ENCODE results near the gene IL1R1.

IL1R1 gene

DNA sequence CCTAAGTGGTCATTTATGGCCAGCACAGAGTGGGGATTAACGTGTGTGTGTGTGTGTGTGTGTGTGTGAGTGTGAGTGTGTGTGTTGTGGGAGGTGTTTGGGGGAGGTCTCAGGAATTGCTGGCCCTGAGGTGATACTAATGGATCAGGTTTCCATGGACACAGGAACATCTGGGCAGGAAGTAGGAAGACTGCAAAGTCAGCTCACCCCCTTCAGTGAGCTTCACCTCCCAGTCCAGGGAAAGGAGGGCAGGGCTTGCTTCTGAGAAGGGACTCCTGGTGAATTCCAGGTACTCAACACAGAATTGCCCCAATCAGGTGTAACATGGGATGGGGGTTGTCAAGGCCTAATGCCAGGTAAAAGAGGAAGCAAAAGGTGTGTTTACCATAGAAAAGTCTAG, 30.3 kb upstream of the IL1R1 start:
- 81 to 83% methylated on average over 1 of the region's 1 CpG for WGBS, 2 experiments
- Histone ChIP-seq H3K27me3 (ENCODE audit: control insufficient read depth, insufficient read depth, low read length, poor library complexity, severe bottlenecking) (no peaks in the 10 kb centered on the region), H3K4me3 (ENCODE audit: insufficient read depth, low read depth, low read length) (no peak overlapping the region), H3K27ac (ENCODE audit: insufficient read depth, low read depth, low read length, poor library complexity, severe bottlenecking) (no peak overlapping the region), H3K9me3 (ENCODE audit: control insufficient read depth, low read length) (no peaks in the 10 kb centered on the region), H3K4me1 (ENCODE audit: control insufficient read depth, insufficient read depth, low read length) (peaks cover 3% of the 10 kb centered on the region), H3K36me3 (ENCODE audit: control insufficient read depth, insufficient read depth, low read length) (no peaks in the 10 kb centered on the region)

DNA sequence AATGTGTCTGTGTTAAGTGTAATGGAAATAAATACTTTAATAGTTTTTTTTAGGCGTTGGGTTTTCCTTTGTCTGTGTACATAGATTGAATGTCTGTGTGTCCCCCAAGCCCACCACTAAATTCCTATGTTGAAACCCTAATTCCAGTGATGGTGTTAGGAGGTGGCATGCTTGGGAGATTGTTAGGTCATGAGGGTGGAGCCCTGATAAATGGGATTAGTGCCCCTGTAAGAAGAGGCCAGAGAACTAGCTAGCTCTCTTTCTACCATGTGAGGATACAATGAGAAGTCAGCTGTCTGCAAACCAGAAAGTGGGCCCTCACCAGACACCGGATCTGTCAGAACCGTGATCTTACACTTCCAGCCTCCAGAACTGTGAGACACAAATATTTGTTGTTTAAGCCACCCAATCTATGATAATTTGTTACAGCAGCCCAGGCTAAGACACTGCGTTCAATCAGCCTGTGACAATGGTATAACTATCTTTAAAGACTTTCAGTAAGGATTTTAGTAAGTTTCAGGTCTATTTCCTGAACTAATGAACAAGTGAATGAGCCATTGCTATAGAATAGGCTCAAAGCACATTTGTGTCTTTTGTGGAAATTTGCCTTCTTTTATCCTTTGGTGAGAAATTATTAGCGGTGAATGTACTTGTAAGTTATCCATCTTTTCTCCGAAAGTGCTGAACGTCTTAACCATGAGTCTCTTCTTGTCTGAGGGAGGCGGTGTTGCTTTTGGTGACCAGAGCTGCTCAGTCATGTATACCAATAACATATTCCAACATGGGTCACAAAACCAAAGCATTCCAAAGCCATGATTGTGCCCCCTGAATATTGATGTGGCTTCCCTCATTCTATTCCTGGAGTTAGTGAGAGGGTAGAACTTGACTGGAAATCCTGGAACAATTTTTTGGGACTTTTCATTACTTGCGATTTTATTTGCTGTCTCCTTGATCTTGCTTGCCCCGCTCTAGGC, 29.6 kb upstream of the IL1R1 start:
- Histone ChIP-seq H3K27ac (ENCODE audit: insufficient read depth, low read depth, low read length, poor library complexity, severe bottlenecking) (no peak overlapping the region), H3K36me3 (ENCODE audit: control insufficient read depth, insufficient read depth, low read length) (no peaks in the 10 kb centered on the region)
- 94 to 96% methylated on average over 10 of the region's 10 CpGs for WGBS, 2 experiments

DNA sequence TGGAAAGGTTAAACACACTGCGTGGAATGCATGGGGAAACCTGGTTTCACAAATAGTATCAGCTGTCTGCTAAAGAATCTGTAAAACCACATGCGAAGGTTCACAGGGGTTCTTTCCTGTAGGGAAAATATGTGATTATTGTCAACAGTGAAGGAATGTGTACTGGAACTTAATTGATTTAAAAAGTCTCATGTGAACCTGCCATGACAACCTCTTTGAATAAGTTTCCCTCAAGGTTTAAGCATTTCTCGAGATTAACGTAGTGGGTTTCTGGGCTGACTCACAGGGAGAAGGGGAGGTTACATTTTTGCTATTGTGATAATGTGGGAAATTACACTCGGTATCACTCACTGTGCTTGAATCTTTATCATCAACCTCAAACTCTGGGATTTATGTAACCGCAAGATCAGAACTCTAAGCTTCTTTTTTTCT, 28.2 kb upstream of the IL1R1 start:
- WGBS, 2 experiments: 93 to 96% methylated on average over 4 to 6 of the region's 6 CpGs
- no peak overlapping the region for H3K27ac ChIP-seq (ENCODE audit: insufficient read depth, low read depth, low read length, poor library complexity, severe bottlenecking)
- no peaks in the 10 kb centered on the region for H3K9me3 ChIP-seq (ENCODE audit: control insufficient read depth, low read length)
- H3K36me3 ChIP-seq (ENCODE audit: control insufficient read depth, insufficient read depth, low read length): no peaks in the 10 kb centered on the region
- H3K4me3 ChIP-seq (ENCODE audit: insufficient read depth, low read depth, low read length): no peak overlapping the region
- no peaks in the 10 kb centered on the region for H3K27me3 ChIP-seq (ENCODE audit: control insufficient read depth, insufficient read depth, low read length, poor library complexity, severe bottlenecking)
- H3K4me1 ChIP-seq (ENCODE audit: control insufficient read depth, insufficient read depth, low read length): peaks cover 3% of the 10 kb centered on the region

More for the DNA sequence above, 29.6 kb upstream of the IL1R1 start:
- H3K9me3 ChIP-seq (ENCODE audit: control insufficient read depth, low read length): no peaks in the 10 kb centered on the region
- peaks cover 3% of the 10 kb centered on the region for H3K4me1 ChIP-seq (ENCODE audit: control insufficient read depth, insufficient read depth, low read length)
- H3K4me3 ChIP-seq (ENCODE audit: insufficient read depth, low read depth, low read length): no peak overlapping the region
- no peaks in the 10 kb centered on the region for H3K27me3 ChIP-seq (ENCODE audit: control insufficient read depth, insufficient read depth, low read length, poor library complexity, severe bottlenecking)

DNA sequence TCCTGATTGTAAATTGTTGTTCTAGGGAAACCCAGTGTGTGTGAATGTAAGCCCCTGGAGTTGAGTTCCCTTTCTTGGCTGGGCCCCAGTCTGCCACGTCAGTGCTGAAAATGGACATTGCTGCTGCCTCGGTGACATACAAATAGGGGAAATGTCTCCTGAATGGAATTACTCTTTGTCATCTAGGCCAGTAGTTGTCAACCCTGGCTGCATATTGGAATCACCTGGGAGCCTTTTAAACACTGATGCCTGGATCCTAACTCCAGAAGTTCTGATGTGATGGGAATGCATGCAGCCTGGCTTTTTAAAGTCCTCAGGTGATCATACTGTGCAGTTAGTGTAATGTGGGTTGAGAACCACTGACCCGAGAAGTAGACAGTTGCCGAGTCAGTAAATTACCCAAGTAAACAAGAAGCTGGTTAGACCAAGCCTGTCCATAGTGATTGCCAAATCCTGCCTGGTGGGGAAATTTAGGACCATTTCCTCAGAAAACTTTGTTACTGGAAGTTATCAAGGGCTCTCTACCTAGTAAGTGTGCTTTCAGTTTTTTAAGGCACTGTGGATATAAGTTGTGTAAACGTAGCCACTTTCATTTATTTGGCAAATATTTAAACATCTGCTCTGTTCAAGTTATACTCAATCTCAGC, 27.6 kb upstream of the IL1R1 start:
- H3K27ac ChIP-seq (ENCODE audit: insufficient read depth, low read depth, low read length, poor library complexity, severe bottlenecking): no peak overlapping the region

DNA sequence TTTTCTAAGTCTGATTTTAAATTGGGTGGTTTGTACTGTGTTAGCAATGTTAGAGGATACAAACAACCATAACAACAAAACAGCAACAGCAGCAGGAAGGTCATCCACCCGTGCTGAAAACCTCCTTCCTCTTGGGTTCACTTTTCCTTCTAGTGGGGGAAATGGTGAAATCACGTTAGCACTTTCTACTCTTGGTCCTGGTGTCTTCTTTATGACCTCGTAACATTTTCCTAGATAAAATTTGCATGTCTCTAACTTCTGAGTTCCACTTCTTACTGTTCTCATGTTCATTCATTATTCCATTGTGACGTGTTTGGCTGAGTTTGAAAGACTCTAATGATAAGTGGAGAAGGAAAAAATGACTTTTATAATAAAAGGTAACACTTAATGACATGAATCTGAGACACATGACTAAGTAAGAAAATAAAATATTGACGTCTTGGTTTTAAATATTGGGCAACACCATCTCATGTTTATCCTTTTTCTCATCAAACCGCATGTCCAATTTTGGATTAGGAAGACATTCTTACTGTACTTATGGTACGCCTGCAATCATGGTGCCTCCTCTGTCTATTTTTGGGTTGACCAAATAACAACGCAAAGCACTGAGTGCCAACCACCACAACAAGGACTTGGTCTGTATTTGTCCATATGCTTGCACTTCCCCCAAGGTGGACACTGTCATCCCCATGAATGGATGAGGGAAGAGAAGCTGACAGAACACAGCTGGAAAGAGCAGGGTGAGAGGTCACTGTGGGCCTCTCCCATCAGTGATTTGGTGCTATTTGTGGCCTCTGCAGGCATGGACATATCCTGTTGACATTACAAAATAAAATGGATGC, 25.7 kb upstream of the IL1R1 start:
- Histone ChIP-seq H3K4me3 (ENCODE audit: insufficient read depth, low read depth, low read length) (no peak overlapping the region), H3K27ac (ENCODE audit: insufficient read depth, low read depth, low read length, poor library complexity, severe bottlenecking) (no peak overlapping the region), H3K36me3 (ENCODE audit: control insufficient read depth, insufficient read depth, low read length) (no peaks in the 10 kb centered on the region), H3K4me1 (ENCODE audit: control insufficient read depth, insufficient read depth, low read length) (peaks cover 3% of the 10 kb centered on the region), H3K27me3 (ENCODE audit: control insufficient read depth, insufficient read depth, low read length, poor library complexity, severe bottlenecking) (no peaks in the 10 kb centered on the region), H3K9me3 (ENCODE audit: control insufficient read depth, low read length) (no peaks in the 10 kb centered on the region)
- 92 to 95% methylated on average over 7 to 8 of the region's 8 CpGs for WGBS, 2 experiments

More for the DNA sequence above, 27.6 kb upstream of the IL1R1 start:
- 94 to 95% methylated on average over 5 of the region's 5 CpGs for WGBS, 2 experiments
- H3K36me3 ChIP-seq (ENCODE audit: control insufficient read depth, insufficient read depth, low read length): no peaks in the 10 kb centered on the region
- H3K4me3 ChIP-seq (ENCODE audit: insufficient read depth, low read depth, low read length): no peak overlapping the region
- H3K4me1 ChIP-seq (ENCODE audit: control insufficient read depth, insufficient read depth, low read length): peaks cover 3% of the 10 kb centered on the region
- no peaks in the 10 kb centered on the region for H3K27me3 ChIP-seq (ENCODE audit: control insufficient read depth, insufficient read depth, low read length, poor library complexity, severe bottlenecking)
- no peaks in the 10 kb centered on the region for H3K9me3 ChIP-seq (ENCODE audit: control insufficient read depth, low read length)

DNA sequence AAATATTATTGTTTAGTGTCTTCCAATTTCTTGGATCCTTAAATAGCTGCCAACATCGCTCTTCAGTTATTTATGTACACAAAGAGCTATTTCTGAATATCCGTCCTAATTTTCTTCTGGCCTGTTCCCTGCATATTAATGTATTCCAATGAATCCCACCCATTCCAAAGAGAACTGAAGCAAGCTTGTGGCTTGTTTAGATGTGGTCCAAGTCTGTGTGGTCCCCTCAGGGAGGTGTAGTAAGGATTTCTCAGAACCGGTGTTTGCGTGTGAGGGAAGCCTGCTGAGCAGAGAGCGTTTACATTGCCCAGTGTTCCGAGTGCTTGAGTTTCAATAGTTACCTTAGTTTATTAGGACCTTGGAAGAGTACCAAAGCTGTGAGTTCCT, 25.1 kb upstream of the IL1R1 start:
- Histone ChIP-seq H3K36me3 (ENCODE audit: control insufficient read depth, insufficient read depth, low read length) (no peaks in the 10 kb centered on the region), H3K27ac (ENCODE audit: insufficient read depth, low read depth, low read length, poor library complexity, severe bottlenecking) (no peak overlapping the region)
- 88 to 90% methylated on average over 6 of the region's 6 CpGs for WGBS, 2 experiments

DNA sequence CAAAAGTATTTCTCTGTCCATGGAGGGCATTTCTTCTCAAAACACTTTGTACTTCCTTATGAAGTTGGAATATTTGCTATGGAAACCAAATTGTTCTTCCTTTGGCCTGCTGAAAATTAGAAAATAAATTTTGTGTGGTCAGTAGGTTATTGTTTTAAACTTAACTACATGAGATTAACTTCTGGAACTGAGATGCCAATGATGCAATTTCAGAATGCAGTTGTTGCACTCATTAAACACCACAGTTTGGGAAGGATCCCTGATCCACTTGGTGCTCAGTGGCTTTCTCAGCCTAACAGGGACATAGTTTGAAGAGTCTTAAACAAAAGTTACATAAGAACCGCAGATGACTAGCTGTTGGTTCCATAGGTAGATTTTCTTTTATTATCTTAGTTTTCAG, 23.3 kb upstream of the IL1R1 start:
- WGBS, 2 experiments: 92% methylated on average over 1 of the region's 1 CpG; no CpG with 5 or more reads in 1 of the 2 experiments
- H3K27ac ChIP-seq (ENCODE audit: insufficient read depth, low read depth, low read length, poor library complexity, severe bottlenecking): no peak overlapping the region
- peaks cover 3% of the 10 kb centered on the region for H3K4me1 ChIP-seq (ENCODE audit: control insufficient read depth, insufficient read depth, low read length)

More for the DNA sequence above, 25.1 kb upstream of the IL1R1 start:
- Histone ChIP-seq H3K27me3 (ENCODE audit: control insufficient read depth, insufficient read depth, low read length, poor library complexity, severe bottlenecking) (no peaks in the 10 kb centered on the region), H3K4me3 (ENCODE audit: insufficient read depth, low read depth, low read length) (no peak overlapping the region), H3K4me1 (ENCODE audit: control insufficient read depth, insufficient read depth, low read length) (peaks cover 3% of the 10 kb centered on the region), H3K9me3 (ENCODE audit: control insufficient read depth, low read length) (no peaks in the 10 kb centered on the region)

DNA sequence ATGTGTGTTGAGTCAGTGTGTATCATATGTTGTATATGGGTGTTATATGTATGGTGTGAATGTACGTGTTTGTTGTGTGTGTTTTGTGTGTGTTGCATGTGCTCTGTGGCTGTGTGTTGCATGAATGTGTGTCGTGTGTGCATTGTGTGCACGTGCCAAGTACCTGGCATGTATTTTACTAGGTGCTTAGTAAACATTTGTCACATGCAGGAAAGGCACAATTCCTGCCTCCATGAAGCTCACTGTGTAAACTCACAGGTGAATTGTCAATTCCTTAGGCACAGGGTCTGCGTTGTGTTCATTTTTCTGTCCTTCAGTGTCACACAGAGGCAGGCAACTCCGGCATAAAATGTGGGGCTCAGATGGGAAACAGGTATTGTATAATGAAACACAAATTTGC, 22.3 kb upstream of the IL1R1 start:
- Histone ChIP-seq H3K9me3 (ENCODE audit: control insufficient read depth, low read length) (no peaks in the 10 kb centered on the region), H3K4me1 (ENCODE audit: control insufficient read depth, insufficient read depth, low read length) (no peaks in the 10 kb centered on the region)
- 93 to 94% methylated on average over 5 of the region's 5 CpGs for WGBS, 2 experiments

More for the DNA sequence above, 23.3 kb upstream of the IL1R1 start:
- H3K4me3 ChIP-seq (ENCODE audit: insufficient read depth, low read depth, low read length): no peak overlapping the region
- no peaks in the 10 kb centered on the region for H3K27me3 ChIP-seq (ENCODE audit: control insufficient read depth, insufficient read depth, low read length, poor library complexity, severe bottlenecking)
- no peaks in the 10 kb centered on the region for H3K36me3 ChIP-seq (ENCODE audit: control insufficient read depth, insufficient read depth, low read length)
- H3K9me3 ChIP-seq (ENCODE audit: control insufficient read depth, low read length): no peaks in the 10 kb centered on the region

DNA sequence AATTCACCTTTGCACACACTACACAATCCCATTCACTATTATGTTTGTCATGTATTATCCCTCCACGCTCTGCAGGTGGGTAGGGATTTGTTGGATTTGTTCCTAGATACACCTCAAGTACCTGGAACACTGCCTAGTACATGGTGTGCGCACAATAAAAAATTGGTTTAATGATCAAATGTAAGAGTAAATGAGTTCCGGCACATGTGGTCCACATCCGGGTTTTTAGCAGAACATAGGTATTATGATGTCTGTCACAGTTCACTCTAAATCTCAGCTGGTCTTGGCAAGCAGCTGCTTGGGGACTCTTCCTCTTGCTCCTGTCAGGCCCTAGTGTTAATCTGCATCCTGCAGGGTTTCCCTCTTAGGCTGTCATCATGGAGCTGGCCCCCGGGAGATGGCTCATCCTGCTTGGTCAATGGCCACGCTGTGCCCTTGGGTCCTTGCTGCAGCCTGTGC, 21.8 kb upstream of the IL1R1 start:
- Histone ChIP-seq H3K4me1 (ENCODE audit: control insufficient read depth, insufficient read depth, low read length) (no peaks in the 10 kb centered on the region), H3K27me3 (ENCODE audit: control insufficient read depth, insufficient read depth, low read length, poor library complexity, severe bottlenecking) (no peaks in the 10 kb centered on the region), H3K27ac (ENCODE audit: insufficient read depth, low read depth, low read length, poor library complexity, severe bottlenecking) (no peak overlapping the region), H3K36me3 (ENCODE audit: control insufficient read depth, insufficient read depth, low read length) (no peaks in the 10 kb centered on the region), H3K4me3 (ENCODE audit: insufficient read depth, low read depth, low read length) (no peak overlapping the region), H3K9me3 (ENCODE audit: control insufficient read depth, low read length) (no peaks in the 10 kb centered on the region)
- 95 to 96% methylated on average over 6 of the region's 6 CpGs for WGBS, 2 experiments

More for the DNA sequence above, 22.3 kb upstream of the IL1R1 start:
- Histone ChIP-seq H3K27me3 (ENCODE audit: control insufficient read depth, insufficient read depth, low read length, poor library complexity, severe bottlenecking) (no peaks in the 10 kb centered on the region), H3K27ac (ENCODE audit: insufficient read depth, low read depth, low read length, poor library complexity, severe bottlenecking) (no peak overlapping the region), H3K36me3 (ENCODE audit: control insufficient read depth, insufficient read depth, low read length) (no peaks in the 10 kb centered on the region), H3K4me3 (ENCODE audit: insufficient read depth, low read depth, low read length) (no peak overlapping the region)

Measured in ectodermal cell (in vitro differentiated cells).